Stimulated activated CD4-positive, alpha-beta T cell treated with anti-CD3 and anti-CD28 coated beads, Interleukin-2, amount 100 ng/mL, for 48 hours (primary cell): ENCODE data around the gene RPTOR.
A peak's percentile ranks its signal among the peaks of the same experiment; 100 is the strongest.

Experiments
- DNase-seq, 2 donors: peaks; one replicate each; pipeline ENCODE4 v3.0.0-alpha.2; 2020

RPTOR gene

DNA sequence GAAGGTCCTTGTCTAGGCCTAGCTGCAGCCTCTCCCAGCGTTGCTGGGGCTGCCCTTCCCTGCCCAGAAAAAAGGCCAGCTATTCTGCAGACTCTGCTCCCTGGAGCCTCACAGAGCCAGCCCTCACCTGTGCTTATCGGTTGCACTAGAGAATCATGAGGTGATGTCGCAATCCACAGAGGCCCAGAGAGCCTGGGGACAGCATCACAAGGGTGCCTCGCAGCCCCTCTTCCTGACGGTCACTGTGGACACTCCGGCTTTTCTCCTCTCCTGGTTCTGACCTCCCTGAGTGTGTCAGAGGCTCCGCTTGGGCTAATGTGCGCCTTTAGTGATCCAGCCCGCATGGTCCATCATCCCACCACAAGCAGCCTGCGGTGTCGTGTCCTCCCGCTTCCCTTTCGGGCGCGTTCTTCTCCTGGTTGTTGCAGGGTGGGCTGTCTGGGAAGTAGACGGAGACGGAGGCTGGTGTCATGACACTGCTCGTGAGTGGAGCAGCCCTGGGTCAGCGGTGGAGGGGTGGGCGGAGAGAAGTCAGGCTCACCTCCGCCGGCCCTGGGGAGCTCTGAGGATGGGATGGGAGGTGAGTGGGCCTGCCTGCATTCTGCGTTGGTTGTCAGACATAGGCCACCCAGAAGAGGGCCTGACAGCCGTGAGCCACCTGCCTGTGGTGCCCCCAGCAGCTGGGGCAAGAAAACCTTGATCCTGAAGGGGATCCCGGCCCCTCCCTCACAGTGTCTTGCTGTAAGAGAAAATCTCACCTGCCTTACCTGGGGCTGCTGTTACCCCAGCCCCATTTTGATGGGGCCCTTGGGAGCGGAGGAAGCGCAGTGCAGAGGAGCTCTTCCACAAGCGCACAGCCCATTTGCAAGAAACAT lies 281.1 kb downstream of the RPTOR start:
- no peak for DNase-seq

DNA sequence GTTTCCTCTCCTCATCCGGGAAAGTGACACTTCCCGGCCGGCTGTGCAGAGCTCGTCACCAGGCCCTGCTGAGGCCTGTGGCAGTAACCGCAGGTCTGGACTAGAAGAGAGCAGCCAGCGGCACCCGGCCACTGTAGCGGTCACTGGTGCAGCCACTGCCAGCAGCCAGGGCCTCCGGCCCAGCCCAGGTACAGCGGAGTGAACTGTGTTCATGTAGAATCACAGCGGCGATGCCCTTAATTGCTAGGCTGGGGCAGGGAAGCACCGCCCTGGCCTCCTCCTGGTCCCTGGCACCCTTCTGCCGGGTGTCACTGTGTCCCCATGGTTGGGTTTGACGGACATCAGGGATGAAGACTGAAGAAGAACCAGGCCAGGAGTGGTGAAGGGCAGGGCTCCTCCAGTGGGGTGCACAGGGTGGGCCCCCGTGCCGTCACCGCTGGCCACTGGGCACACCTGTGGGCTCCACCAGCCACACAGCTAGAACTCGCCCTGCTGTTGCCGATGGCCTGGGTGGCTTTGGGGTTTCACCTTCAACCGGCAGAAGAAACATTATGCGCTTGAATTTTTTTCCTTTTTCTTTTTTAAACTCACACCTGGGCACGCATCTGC lies 281.8 kb downstream of the RPTOR start:
- no peak for DNase-seq

DNA sequence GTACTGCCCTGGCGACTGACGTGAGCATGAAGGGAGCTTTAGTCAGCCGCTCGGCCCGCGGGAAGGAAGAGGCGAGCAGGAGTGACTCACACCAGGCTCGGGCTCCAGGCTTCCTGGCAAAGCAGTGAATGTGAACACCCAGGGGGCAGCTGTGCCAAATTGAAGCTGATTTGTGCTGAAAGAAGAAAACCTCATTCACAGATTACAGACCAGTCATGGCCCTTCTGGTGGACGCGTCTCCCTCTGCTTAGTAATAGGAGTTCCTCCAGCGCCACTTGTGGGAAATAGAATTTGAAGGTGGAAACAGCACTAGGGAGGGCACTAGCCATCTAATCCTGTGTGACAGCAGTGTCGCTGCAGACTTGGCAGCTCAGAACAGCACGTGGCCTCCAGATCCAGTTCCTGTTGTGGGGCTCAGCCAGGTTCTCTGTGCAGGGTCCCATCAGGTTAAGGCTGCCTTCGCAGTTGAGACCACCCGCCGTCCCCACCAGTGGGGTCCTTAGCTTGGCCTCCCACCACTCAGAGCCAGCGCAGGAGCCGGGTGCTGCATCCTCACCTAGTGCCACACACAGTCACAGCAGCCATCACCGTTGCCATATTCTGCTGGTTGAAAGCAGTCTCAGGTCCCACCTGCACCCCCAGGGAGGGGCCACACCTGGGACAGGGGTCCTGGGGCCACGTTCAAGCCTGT lies 282.5 kb downstream of the RPTOR start:
- no peak for DNase-seq

DNA sequence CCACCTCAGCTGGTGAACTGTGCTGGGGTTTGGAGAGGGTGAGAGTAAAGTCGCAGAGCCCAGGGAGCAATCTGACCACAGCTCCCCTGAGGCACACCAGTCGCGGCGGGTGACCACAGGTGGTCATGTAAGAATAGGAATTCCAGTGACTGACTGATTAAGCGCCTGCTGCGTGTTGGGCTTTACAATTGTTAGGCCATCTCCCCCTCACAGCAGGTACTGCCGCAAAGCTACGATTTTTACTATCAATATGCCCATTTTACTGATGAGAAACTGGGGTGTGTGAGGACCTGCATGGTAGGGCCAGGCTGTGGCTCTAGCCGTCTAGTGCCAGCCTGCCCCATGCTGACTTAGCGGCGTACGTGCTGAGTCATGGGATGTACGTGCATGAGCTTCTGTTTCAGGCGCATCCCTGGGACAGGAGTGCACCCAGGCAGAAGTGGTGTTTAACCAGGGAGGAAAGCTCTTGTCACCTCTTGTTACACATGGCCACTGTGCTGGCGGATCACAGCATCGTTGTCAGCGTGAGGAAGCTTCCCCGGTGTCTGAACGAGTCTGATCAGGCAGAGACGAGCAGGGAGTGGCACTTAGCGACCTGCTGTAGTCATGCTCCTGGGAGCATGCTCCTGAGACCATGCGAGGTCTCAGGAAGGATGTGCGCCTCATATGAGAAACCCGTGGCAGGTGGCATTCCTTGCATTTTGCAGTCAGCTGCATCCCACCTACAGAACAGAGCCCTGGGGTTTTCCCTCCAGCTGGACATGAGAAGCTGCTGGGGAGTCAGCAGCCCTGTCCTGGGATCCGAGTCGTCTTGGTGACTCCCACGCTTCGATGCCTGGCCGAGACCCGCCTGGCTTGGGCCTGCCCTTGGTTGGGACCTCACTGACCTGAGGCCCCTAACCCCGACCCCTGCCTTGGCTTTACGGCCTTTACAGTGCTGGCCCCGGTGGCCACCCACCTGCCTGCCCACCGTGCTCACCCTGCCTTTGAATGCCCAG lies 283.3 kb downstream of the RPTOR start:
- no peak for DNase-seq

DNA sequence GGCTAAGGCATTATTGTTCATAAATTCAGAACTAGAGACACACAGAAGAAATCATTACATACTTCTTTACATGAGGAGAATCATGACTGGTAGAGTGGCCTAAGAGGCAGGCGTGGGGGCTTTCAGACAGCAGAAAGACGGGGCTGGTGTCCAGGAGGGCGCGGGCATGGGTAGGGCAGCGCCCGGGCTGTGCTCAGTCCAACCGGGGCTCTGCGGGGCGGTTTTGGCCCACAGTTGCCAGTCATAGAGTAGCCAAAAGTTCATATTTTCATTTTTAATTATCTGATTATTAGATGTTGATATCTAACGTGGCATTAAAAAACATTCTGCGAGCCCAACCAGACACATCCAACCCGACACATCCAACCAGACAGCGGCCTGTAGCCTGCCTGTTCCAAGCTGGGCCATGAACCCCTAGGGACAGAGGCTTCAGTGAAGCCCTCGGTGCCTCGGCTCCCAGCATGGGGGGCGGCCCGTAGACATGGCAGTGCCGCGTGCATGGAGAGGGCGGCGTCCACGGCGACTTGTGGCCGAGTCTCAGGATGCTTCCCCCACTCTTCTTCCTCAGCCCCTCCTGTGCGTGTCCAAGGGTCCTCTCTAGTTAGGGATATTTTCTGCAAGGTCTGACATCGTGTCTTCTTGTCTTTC lies 284.7 kb downstream of the RPTOR start:
- DNase-seq = no peak

DNA sequence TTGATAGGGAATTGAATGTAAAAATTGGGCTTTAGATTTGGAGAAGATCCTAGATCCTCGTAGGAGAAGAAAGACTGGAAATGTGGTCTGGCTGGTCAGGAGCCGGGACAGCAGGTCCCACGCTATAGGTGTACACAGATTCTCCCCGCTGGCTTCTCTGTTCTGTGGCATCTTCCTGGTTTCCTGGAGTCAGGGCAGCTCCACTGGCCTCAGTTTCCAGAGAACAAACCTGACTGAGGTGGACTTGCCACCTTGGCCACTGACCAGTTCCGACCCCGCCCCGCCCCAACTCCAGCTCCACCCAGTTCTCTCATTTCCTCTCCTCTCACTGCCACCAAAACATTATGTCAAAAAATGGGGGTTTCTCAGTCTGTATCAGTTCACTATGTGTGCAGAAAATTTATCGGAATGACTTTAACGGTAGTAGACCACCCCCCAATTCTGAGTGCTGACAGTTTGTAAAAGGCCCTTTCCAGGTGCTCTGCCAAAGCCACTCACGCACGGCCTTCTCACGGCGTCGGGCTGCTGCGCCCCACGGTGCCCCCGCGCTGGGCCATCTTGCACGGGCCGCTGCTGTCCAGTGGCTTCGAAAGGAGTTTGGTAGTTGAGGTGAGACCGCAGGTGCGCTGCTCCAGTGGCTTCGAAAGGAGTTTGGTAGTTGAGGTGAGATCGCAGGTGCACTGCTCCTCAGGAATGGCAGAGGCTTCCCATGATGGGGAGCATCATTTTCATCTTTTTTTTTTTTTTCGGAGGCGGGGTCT lies 285.6 kb downstream of the RPTOR start:
- DNase-seq = no peak

DNA sequence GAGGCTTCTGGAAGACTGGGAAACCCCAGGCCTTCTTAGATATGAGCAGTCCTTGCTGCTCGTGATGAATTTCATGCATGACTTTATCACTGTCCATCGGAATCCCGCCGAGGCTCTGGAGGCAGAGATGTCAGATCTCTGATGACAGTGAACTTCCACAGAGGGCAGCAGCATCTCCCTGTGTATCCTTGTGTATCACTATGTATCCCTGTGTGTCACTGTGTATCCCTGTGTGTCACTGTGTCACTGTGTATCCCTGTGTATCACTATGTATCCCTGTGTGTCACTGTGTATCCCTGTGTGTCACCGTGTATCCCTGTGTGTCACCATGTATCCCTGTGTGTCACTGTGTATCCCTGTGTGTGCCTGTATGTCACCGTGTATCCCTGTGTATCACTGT lies 286.9 kb downstream of the RPTOR start:
- DNase-seq = no peak

DNA sequence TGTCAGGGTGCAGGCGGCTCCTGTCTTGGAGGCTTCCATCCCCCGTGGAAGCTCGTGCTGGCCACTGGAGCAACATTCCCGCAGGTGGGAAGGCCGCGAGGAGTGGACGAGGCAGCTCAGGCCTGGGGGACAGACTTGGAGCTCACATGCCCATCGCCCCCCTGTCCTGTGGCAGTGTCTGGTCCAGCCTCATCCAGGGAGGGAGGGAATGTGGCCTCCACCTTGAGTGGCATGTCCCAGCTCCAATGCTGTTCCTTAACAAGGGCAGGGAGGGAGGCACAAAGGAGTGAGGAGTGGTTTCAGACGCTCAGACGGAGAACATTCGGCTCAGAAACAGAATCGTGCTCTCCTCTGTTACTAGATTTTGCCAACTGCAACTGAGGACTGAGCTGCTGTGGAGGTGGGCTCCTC lies 287.6 kb downstream of the RPTOR start:
- no peak for DNase-seq

DNA sequence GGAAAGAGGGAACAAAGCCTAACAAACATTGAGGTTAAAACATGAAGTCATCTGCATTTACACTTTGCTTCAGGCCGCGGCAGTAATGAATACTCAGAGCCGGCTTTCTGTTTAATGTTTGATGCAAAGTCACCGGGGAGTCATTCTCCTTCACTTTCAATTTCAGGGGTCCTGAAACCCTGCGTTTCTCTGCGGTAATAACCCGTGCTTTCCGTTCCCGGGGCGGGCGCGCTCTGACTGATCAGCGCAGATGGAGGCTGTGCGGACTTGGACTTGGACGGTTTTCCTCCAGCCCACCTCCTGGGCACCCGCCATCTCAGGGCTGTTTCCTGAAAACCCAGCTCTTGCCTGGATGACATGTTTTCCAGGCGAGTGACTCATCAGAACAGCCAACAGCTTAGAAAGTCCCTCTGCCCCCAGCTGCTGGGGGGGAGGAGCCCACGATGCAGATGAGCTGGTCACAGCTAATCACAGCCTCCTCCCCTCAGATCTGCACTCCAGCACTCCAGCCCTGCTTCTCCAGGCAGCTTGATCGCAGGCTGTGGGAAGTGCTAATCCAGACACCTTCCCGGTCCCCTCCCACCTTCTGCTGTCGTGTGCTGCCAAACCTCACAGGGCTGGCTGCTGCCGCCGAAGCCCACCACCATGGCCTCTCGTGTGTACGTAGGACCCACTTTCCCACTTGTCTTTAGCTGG lies 288.4 kb downstream of the RPTOR start:
- DNase-seq = peak; percentile 71 to 76

DNA sequence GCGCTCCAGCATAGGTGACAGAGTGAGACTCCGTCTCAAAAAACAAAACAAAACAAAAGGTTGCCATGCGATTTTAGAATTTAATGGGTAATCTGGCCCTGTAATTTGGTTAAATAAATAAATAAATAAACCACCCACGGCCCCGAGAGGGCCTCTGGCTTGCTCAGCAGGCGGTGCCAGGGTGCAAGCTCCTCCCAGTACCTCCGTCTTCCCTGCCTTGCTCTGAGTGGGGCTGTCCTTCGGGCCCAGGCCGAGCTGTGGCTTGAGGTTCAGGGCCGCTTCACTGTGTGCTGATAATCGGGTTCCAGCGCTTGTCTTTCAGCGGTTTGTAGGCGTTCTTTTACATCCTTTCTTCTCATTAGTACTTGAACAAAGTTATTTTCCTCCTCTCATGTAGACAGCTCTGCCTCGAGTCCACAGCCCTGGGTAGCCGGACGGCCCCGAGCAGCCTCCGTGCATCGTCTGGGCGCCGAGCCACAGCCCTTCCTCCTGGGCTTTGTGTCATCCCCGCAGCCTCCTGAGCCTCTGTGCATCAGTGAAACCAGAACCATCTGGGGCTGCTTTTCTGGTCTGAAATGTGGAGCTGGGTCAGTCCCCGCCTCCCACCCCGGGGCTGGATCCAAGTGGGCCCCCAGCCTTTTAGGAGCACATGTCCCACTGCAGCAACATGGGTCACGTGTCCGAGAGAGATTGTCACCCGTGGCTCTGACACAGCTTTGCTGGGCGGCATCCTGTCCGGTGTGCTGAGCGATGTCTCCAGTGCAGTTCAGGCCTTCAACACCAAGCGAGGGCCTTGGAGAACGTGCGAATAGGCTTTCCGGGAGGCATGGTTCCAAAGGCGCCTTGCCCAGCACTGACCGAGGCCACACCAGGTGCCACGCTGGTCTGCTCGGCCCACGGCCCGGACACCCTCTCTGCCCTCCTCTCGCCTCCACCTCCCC lies 289.6 kb downstream of the RPTOR start:
- no peak for DNase-seq

DNA sequence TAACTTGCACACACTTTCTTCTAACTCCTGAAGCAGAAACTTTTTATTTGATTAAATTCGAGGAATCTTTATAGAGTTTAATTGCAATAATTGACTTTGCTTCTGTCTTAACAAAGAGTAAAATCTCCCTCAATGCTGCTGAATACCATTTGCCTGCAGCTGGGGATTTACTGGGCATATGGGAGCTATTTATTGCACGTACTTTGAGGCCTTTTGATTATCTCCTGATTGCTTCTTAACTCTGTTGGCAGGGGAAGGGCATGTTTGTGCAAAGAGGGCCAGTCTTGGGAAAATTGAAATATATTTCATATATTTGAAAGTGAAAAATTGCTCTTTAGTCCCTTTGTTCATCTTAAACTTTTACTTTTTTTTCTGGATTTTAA lies 290.2 kb downstream of the RPTOR start:
- no peak for DNase-seq

DNA sequence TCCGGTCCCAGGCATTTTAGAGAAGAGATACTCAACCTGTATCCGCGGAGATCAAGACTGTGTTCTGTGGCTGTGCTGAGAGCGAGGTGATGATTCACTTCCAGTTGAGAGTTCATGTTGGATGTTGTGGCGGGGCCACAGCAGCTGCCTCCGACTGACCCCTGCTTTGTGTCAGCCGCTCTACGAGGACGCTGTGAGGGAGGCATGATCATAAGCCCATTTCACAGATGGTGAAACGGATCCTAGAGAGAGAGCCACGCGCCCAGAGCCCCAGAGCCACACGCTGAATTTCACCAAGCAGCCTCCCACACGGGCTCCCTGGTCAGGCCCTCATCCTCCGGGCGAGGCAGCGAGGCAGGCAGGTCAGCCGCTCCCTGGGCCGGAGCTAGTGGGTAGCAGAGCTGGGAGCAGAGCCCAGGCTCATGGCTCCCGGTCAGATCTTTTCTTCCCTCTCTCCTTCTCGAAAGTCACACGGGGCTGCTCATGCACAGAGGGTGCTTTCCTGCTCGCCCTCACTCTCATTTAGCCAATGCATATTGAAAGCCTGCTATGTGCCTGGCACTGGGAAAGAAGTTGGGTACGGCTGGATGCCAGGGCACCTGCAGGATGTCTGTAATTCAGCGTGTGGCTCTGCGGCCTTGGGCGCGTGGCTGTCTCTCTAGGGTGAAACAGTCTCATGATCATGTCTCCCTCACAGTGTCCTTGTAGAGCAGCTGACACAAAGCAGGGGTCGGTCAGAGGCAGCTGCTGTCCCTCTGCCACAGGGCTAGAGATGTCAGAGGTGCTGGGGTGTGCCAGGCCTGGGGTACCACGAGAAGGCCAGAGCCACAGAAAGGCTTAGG lies 291.4 kb downstream of the RPTOR start:
- DNase-seq = no peak

DNA sequence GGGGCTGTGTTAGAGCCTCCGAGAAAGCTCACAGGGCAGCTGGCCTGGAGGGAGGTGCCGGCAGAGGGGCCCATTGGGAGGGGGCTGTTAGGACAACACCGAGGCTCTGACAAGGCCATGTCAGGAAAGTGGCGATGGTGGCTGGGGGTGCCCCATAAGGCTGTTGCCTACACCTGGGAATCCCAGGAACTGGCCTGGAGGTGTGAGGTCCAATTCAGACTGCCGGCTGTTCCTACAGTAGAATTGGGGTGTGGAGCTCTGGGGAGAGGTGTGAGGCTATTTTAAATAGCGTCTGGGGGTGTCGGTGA lies 292.0 kb downstream of the RPTOR start:
- no peak for DNase-seq

DNA sequence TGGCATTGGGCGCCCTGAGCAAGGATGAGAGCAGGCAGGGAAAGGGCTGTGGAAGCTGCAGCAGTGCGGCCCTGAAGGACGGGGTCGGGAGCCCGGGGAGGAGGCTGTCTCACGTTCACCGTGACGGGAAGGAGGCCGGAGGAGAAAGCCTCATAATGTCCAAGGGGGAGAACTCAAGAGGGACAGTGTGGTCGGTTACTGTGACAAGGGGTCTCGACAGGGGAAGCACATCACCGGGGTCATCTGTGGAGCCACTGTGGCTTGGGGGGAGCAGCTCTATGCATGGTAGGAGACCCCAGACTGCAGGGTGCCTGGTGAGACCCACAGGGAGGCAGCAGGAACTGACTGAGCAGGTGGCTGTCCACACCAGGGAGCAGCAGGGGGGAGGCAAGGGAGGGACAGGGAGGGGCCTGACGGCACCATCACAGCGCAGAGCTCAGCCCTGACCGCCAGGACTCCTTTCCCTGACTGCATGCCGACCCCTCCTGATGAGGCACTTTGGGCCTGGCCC lies 292.4 kb downstream of the RPTOR start:
- no peak for DNase-seq

DNA sequence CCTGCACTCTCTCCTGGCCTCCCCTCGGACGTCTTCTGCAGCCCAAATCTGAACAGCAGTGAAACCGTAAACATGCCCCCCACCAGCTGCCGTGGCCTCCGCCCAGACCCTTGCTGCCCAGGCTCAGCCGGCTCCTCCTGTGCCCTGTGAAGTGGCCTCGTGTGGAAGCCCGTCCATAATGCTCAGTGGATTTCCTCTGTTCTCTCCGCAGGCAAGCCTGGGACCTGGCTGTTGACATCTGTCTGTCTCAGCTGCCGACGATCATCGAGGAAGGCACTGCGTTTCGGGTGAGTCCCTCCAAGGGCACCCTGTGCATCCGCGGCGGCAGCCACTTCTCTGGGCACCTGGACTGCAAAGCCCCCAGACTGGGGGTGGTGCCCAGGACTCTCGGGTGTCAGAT lies 293.1 kb downstream of the RPTOR start:
- no peak for DNase-seq

DNA sequence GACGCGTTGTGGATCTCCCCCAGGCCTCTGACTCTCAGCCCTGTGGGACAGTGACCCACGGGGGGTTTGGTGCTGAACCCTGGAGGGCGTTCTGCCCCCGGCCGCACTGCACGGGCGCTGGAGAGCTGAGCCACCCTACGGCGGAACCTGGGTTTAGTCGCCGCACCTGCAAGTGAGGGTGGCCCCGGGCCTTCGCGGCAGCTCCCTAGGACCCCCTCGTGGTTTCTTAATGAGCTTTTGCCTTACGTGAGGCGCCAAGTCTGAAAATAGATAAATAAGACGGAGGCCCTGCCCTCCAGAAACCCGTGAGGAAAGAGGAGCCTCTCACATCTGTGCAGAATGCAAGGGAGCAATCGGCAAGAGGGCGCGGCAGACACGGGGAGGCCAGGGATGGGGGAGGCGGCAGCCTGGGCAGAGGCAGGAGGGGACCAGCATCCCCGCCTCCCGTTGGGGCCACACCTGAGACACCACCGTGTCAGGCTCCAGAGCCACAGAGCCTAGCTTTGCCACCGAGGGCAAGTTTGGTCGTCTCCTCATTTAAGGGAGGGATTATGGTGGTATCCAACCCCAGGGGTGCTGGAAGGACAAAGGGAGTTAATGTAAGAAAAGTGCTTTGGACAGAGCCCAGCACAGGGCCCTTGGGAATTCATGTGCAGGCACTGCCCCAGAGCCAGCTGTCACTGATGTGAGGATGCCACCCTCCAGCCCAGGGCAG lies 293.8 kb downstream of the RPTOR start:
- DNase-seq = no peak

DNA sequence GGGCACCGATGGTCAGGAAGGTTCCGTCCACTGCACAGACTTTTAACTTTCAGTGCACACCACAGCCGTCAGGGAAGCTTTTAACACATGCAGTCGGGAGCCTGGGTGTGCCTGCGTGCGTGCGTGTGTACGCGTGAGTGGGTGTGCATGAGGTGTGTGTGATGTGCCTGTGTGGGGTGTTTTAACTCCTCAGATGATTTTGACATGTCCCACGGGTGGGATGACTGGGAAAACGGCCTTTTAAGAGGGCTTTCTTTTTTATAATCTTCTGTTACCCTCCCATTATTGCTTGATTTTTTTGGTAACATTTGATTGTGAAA lies 294.3 kb downstream of the RPTOR start:
- no peak for DNase-seq

DNA sequence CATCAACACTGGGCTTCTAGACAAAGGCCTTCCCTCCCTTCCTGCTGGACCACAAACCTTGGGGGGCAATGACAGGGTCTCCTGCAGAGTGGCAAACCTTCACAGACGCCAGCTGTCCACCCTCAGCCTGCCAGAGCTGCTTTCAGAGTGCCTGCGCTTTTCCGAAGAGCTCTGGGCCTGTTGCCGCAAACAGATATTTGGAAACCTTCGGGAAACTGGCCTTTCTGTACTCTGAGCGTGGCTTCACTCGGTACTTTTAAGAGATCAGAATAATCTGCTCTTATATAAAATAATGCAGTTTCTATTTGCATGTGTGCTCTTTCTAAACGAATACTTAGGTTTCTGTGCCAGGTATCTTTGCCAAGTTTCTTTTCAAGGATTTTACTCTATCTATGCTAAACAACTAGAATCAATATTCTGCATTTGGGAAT lies 294.9 kb downstream of the RPTOR start:
- DNase-seq = no peak
